ENCODE results near the gene RNU11.
"Not testable (repeated sequence)": the region's sequence is repeated elsewhere in the genome, so short reads cannot be mapped to it uniquely, and the experiment has no call there.

Gene RNU11

GRCh38 chr1:28655448-28656311, 7.3 kb downstream of the RNU11 start:
- not testable (repeated sequence) for H3K36me3 ChIP-seq (ENCODE audit: low read length); H3K27ac ChIP-seq (ENCODE audit: low read depth, low read length); H4K20me1 ChIP-seq (ENCODE audit: low read depth, low read length); H3K4me3 ChIP-seq (ENCODE audit: insufficient read depth, low read length, poor library complexity, severe bottlenecking); H3K9ac ChIP-seq (ENCODE audit: low read length); H3K4me2 ChIP-seq (ENCODE audit: low read depth, low read length, poor library complexity, severe bottlenecking); H3F3A ChIP-seq (ENCODE audit: insufficient read depth); H3K27me3 ChIP-seq (ENCODE audit: low read length); H3K9me2 ChIP-seq (replicated peaks; ENCODE audit: insufficient read depth, low read length); H3K79me2 ChIP-seq (ENCODE audit: insufficient read depth, low read length); H2AFZ ChIP-seq (ENCODE audit: low read depth, low read length, severe bottlenecking); H3K9me3 ChIP-seq (ENCODE audit: insufficient read depth, low read length)

GRCh38 chr1:28656335-28656734, 7.9 kb downstream of the RNU11 start:
- H3K9me3 ChIP-seq (ENCODE audit: insufficient read depth, low read length): no peaks in the 10 kb centered on the region
- H3K79me2 ChIP-seq (ENCODE audit: insufficient read depth, low read length): no peaks in the 10 kb centered on the region
- TF ChIP-seq CTCF (IDR thresholded peaks at IDR 0.05; ENCODE audit: insufficient read depth, low read length, poor library complexity, severe bottlenecking) (no peak), EZH2phosphoT487 (conservative IDR thresholded peaks at IDR 0.05; ENCODE audit: low read length) (no peak)
- H3K9me2 ChIP-seq (replicated peaks; ENCODE audit: insufficient read depth, low read length): no peaks in the 10 kb centered on the region
- no peak overlapping the region for H3K4me2 ChIP-seq (ENCODE audit: low read depth, low read length, poor library complexity, severe bottlenecking)
- H3K27ac ChIP-seq (ENCODE audit: low read depth, low read length): no peak overlapping the region
- H3K9ac ChIP-seq (ENCODE audit: low read length): no peak overlapping the region
- H3K4me3 ChIP-seq (ENCODE audit: insufficient read depth, low read length, poor library complexity, severe bottlenecking): no peak overlapping the region
- H4K20me1 ChIP-seq (ENCODE audit: low read depth, low read length): no peaks in the 10 kb centered on the region
- H3K27me3 ChIP-seq (ENCODE audit: low read length): no peaks in the 10 kb centered on the region
- H2AFZ ChIP-seq (ENCODE audit: low read depth, low read length, severe bottlenecking): no peak overlapping the region
- H3F3A ChIP-seq (ENCODE audit: insufficient read depth): no peaks in the 10 kb centered on the region
- H3K36me3 ChIP-seq (ENCODE audit: low read length): no peaks in the 10 kb centered on the region

GRCh38 chr1:28663871-28664470, 15.6 kb downstream of the RNU11 start:
- no peaks in the 10 kb centered on the region for H4K20me1 ChIP-seq (ENCODE audit: low read depth, low read length)
- H3K27me3 ChIP-seq (ENCODE audit: low read length): no peaks in the 10 kb centered on the region
- H3K9me2 ChIP-seq (replicated peaks; ENCODE audit: insufficient read depth, low read length): no peaks in the 10 kb centered on the region
- no peak overlapping the region for H3K4me3 ChIP-seq (ENCODE audit: insufficient read depth, low read length, poor library complexity, severe bottlenecking)
- H3K27ac ChIP-seq (ENCODE audit: low read depth, low read length): no peak overlapping the region
- no peak overlapping the region for H3K9ac ChIP-seq (ENCODE audit: low read length)
- H2AFZ ChIP-seq (ENCODE audit: low read depth, low read length, severe bottlenecking): no peak overlapping the region
- peaks cover 8% of the 10 kb centered on the region; the same call in 1 of the 2 replicates for H3F3A ChIP-seq (ENCODE audit: insufficient read depth)
- no peaks in the 10 kb centered on the region for H3K36me3 ChIP-seq (ENCODE audit: low read length)
- TF ChIP-seq CTCF (IDR thresholded peaks at IDR 0.05; ENCODE audit: insufficient read depth, low read length, poor library complexity, severe bottlenecking) (no peak), EZH2phosphoT487 (conservative IDR thresholded peaks at IDR 0.05; ENCODE audit: low read length) (no peak)
- H3K9me3 ChIP-seq (ENCODE audit: insufficient read depth, low read length): no peaks in the 10 kb centered on the region
- no peaks in the 10 kb centered on the region for H3K79me2 ChIP-seq (ENCODE audit: insufficient read depth, low read length)
- no peak overlapping the region for H3K4me2 ChIP-seq (ENCODE audit: low read depth, low read length, poor library complexity, severe bottlenecking)

- Histone ChIP-seq H3K36me3 (ENCODE audit: low read length) (no peaks in the 10 kb centered on the region), H3K27ac (ENCODE audit: low read depth, low read length) (no peak overlapping the region), H2AFZ (ENCODE audit: low read depth, low read length, severe bottlenecking) (no peak overlapping the region), H3K9ac (ENCODE audit: low read length) (no peak overlapping the region), H3K9me3 (ENCODE audit: insufficient read depth, low read length) (no peaks in the 10 kb centered on the region), H3K4me2 (ENCODE audit: low read depth, low read length, poor library complexity, severe bottlenecking) (no peak overlapping the region), H4K20me1 (ENCODE audit: low read depth, low read length) (no peaks in the 10 kb centered on the region), H3K9me2 (replicated peaks; ENCODE audit: insufficient read depth, low read length) (no peaks in the 10 kb centered on the region), H3K27me3 (ENCODE audit: low read length) (no peaks in the 10 kb centered on the region), H3K79me2 (ENCODE audit: insufficient read depth, low read length) (peaks cover 24% of the 10 kb centered on the region), H3K4me3 (ENCODE audit: insufficient read depth, low read length, poor library complexity, severe bottlenecking) (no peak overlapping the region), H3F3A (ENCODE audit: insufficient read depth) (peaks cover 17% of the 10 kb centered on the region)
- TF ChIP-seq EZH2phosphoT487 (conservative IDR thresholded peaks at IDR 0.05; ENCODE audit: low read length) (no peak), CTCF (IDR thresholded peaks at IDR 0.05; ENCODE audit: insufficient read depth, low read length, poor library complexity, severe bottlenecking) (no peak)
Observed at GRCh38 chr1:28666806-28667205, 18.4 kb downstream of the RNU11 start.
